Measurements from ENCODE around the gene C20orf96.

- peak; percentile 75 to 99 (median 97) for TF ChIP-seq CTCF (optimal IDR thresholded peaks at IDR 0.05 in 1 of 3, IDR thresholded peaks at IDR 0.05 in 1 of 3, conservative IDR thresholded peaks at IDR 0.05 in 1 of 3; ENCODE audit: extremely low read depth in 1 of 3, insufficient read depth in 2 of 3, low read length in 3 of 3)
- no peak for TF ChIP-seq EZH2 (IDR thresholded peaks at IDR 0.05; ENCODE audit: low read length)
Observed at GRCh38 chr20:266596-267562, 23.7 kb downstream of the C20orf96 start.
